DMS114 treated with DMSO at 0.1 percent for 48 hours (cell line): ENCODE results near the gene ITSN1.
"Not testable (repeated sequence)": the region's sequence is repeated elsewhere in the genome, so short reads cannot be mapped to it uniquely, and the experiment has no call there.

Experiments used
- DNase-seq: peaks from one replicate; lab custom pipeline; 2025; ENCODE audit not compliant: unreplicated experiment; lab: John Stamatoyannopoulos, UW

Gene ITSN1

DNA sequence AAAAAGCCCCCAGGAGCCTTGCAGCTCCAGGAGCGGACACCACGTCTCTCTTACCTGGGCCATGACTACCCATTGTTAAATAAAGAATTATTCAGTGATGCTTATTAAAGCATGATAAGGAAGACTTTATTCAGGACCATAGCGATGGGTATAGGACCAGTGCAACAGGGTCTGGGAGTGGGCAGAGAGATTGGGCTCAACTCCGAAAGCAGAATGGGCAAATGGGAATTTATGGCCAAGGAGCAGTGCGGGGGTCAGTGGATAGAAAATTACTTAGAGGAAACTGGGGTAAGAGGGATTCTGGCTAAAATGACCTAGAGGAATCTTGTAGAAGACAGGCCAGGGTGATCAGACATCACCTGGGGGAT is 273.9 kb downstream of the ITSN1 start:
- DNase-seq: no peak

DNA sequence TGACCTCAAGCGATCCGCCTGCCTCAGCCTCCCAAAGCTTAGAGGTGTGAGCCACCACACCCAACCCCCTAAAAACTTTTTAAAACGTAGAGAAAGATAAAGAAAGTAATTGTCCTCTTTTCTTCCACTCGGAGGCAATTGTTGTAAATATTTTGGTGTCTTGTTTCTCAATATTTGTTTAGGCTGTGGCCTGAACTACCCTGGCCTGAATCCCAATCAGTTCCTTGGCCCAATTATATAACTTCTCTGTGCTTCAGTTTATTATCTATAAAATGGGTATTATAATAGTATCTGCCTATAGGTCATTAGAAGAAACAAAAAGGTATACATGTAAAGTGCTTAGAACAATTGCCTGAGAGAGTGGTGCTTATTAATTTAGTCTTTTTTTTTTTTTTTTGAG is 275.1 kb downstream of the ITSN1 start:
- no peak for DNase-seq

DNA sequence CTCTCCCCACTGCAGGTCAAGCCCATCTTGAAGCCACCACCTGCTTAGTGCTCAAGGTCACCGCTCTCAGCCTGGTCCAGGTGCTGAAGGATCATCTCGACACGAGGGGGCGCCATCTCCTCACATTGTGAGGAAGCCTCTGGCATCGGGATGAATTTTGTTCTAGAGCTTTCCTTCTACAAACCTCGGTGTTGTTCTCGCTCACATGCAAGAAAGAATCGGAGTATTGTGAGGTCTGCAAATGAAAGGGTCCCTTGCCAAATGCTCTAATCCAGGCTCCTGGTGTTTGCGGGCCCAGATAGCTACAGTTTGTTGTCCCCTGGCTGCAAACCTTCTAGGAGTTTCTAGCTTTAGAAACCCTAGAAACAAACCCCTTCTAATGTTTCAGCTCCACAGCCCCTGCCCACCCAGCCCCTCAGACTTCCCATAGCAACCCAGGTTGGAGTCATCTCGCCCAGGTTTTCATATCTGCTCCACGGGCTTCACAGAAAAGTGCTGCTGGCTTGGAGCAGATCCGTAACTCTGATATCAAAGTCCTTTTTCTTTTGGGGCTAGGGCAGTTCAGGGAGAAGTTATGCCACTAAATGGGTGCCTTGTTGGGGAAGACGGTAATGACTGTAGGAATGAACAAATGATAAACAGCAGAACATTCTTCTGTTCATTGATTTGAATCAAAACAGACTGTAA is 281.9 kb downstream of the ITSN1 start:
- DNase-seq: peak; percentile 42

DNA sequence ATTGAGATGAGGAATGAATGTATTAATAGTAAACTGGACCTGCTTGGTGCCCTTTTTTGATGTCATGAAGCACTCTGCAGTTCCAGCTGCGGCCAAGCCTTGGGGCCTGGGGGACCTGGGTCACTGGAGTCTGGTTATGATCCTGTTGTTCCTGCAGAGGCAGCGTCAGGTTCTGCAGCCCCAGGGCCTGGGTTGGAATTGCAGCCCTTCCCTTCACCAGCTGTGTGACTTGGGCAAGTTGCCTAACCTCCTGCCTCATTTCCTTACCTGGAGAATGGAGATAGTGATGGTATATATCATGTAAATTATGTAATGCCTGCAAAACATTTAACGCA is 282.4 kb downstream of the ITSN1 start:
- no peak for DNase-seq

DNA sequence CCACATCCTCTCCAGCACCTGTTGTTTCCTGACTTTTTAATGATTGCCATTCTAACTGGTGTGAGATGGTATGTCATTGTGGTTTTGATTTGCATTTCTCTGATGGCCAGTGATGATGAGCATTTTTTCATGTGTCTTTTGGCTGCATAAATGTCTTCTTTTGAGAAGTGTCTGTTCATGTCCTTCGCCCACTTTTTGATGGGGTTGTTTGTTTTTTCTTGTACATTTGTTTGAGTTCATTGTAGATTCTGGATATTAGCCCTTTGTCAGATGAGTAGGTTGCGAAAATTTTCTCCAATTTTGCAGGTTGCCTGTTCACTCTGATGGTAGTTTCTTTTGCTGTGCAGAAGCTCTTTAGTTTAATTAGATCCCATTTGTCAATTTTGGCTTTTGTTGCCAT is 283.9 kb downstream of the ITSN1 start:
- DNase-seq: not testable (repeated sequence)

DNA sequence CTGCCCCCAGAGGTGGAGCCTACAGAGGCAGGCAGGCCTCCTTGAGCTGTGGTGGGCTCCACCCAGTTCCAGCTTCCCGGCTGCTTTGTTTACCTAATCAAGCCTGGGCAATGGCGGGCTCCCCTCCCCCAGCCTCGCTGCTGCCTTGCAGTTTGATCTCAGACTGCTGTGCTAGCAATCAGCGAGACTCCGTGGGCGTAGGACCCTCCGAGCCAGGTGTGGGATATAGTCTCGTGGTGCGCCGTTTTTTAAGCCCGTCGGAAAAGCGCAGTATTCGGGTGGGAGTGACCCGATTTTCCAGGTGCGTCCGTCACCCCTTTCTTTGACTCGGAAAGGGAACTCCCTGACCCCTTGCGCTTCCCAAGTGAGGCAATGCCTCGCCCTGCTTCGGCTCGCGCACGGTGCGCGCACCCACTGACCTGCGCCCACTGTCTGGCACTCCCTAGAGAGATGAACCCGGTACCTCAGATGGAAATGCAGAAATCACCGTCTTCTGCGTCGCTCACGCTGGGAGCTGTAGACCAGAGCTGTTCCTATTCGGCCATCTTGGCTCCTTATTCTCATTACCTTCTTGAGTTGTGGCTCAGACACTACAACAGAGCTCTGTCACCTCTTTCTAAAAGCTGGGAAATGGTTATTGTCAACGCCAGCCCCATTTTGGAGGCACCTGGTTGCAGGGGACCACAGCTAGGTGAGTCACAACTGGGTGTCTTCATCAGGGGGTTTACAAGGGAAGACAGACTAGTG is 288.9 kb downstream of the ITSN1 start:
- DNase-seq: not testable (repeated sequence)

DNA sequence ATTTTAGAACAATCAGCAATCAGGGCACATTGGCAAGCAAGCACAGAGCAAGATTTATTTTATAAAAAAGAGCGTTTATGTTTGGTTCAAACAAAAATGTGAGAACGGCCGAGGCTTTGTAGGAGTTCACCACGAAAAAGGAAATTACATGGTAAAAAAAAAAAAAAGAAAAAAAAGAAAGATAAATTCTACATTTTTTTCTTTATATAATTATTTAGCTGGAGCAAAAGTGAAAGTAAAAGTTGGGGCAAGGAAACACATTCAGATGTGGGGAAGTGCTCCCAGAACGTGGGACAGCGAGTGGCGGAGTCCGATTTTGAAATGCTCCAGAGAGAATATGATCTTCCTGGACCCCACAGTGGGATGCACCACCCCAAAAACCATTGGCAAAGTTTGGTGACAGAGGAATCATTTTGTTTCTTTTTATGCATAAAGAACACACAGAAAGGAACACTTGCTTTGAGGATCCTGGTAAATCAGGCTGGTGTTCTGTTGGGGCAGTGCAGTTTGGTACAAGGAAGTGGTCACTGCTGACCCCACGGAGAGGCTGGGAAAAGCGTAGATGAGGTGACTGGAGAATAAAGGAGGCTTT is 289.6 kb downstream of the ITSN1 start:
- no peak for DNase-seq

DNA sequence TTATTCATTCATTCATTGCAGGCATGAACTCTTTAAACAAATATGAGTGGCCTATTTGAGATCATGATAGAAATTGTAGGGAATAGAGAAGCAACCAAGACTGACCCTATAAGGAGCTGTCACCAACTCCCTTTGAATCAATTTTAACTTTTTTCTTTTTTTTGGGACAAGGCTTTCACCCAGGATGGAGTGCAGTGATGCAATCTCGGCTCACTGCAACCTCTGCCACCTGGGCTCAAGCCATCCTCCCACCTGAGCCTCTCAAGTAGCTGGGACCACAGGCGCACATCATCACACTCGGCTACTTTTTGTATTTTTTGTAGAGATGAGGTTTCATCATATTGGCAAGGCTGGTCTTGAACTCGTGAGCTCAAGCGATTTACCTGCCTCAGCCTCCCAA is 290.4 kb downstream of the ITSN1 start:
- no peak for DNase-seq

DNA sequence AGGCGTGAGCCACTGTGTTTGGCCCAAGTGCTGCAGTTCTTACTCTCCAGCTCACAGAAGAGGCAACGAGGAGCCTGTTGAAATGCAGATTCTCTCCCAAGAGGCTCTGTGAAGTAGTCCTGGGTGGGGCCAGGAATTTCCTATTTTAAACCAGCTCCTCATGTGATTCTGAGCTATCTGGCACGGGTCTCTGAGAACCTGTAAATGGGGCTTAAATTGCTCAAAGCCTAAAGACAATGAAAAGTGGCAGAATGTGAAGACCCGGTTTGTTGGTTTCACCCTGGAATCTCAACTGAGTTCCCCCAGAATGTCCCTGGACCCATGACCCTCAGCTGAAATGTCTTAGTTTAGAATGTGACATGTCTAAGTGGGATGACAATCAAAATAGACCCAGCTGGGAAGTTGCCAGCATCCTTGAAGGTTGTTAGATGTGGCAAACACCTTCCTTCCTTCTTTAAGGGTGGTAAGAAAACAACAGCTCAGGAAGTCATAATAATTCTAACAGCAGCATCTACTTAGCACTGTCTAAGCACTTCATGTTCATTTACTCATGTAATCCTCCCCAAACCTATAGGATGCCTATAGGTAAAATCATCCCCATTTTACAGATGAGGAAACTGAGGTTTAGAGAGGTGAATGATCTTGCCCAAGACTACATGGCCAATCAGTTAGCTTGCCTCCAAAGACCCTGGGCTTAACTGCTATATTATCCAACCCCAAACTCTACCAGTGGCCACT is 294.2 kb downstream of the ITSN1 start:
- no peak for DNase-seq

DNA sequence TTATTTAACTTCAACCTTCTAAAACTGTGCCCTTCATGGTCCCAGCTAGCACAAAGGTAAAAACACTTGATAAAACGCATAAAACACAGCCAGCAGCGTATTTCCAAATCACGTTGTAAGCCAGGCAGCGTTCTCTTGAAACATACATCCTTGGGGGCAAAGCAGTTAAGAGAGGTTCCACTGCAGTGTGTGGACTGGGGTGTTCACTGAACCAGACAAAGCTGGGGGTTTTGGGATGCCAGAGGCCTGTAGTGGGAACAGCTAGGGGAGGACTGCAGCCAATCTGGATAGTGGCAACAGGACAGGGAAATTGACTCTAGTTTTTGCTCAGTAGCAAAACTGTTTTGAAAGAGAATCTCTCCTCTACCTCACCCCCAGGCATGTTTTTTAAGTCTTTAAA is 294.8 kb downstream of the ITSN1 start:
- DNase-seq: no peak

DNA sequence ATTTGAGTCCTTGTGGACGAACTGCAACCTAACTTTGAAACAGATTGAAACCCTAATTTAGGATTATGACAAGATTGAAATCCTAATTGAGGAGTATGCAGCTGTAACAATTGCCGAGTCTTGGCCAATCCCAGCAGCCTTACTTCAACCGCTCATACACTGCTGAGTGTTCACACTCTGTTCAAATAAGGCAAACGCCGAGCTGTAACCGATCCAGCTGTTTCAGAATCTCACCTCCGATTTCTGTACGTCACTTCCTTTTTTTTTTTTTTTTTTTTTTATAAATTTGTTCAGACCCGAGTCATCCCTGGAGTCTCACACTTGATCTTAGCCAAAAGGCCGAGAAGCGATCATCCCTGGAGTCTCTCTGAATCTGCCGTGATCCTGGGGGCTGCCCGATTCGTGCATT is 295.6 kb downstream of the ITSN1 start:
- DNase-seq: no peak

DNA sequence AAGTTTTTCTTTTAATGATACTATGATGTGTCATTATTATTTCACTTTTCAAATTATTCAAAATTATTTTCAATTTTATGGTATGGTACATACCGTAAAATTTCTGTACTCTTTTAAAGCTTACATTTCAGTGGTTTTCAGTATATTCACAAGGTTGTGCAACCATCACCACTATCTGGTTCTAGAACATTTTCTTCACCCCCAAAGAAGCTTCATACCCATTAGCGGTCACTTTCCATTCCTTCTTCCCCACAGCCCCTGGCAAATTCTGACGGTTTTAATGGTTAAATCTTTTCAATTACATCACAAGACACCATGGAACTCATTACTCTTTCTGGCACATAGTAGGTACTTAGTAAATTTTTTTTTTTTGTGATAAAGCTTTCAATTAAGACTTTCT is 296.1 kb downstream of the ITSN1 start:
- DNase-seq: no peak

DNA sequence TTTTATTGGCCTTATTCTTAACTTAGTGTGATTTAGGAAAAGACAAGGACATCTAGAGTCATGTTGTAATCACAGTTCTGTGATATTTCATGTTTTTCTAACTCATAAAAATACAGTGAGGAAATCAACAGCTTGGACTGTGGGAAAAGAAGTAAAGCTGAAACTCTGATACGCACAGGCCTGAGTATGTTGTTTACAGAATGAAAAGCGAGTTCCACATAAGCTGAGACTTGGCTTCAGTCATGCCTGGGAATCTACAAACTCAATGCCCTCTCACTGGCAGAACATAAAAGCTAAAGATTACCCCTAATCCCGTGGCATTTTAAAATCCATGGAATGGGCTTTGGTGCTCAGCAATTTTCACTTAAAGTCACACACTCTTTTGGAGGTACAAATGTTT is 296.9 kb downstream of the ITSN1 start:
- DNase-seq: no peak

DNA sequence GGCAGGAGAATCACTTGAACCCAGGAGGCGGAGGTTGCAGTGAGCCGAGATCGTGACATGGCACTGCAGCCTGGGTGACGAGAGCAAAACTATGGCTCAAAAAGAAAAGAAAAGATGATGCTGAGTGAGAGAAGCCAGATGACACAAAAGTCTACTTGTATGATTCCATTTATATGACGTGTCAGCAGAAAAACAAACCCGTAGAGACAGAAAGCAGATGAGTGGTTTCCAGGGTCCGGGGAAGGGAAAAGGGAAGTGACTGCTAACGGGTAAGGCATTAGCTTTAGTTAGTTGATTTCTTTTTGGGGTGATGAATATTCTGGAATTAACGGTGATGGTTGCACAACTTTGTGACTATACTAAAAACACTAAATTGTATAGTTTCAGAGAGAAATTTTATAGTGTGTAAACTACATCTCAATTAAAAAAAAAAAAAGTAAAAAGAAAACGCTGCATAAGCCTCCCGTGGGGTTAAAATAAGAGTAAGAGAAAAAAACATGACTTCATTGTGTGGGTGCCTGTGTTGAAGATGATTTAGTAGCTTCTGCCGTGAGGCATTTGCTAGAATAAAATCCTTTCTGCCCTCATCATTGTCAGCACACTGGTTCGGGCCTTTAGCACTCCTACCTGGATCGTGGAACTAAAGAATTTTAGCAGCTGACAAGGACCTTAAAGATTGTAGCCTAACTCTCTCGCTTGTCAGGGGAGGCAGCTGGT is 298.0 kb downstream of the ITSN1 start:
- no peak for DNase-seq

DNA sequence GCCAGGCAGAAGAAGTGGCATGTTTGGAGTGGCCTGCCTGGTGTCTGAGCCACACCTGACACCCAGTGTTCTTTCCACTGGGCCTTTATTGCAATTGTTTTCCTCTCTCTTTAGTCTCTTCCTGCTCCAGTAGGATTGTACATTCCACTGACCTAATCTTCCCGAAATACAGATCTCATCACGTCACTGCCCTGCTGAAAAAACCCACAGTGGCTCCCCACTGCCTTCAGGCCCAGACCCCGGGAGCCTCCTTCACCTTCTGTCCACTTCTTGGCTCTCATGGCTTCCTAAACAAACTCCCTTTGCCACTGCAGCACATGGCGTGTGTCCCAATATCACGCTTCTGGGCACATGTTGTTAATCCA is 298.6 kb downstream of the ITSN1 start:
- no peak for DNase-seq

DNA sequence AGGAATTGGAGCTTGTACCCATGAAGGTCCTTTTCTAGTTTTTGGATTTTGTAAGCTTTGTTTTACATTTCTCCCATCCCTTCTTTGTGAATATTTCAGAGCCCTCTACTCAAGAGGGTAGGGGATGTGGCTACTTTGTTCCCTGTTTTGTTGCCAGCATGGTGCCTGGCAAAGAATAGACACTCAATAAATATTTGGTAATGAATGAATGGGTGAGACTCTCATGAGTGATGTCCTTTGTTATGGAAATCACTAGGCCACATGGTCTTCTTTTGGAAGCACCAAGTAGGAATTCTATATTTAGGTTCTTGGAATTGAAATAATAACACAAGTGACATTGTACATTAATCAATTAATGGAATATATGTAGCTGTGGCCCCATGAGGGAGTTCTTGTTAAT is 300.1 kb downstream of the ITSN1 start:
- DNase-seq: no peak

DNA sequence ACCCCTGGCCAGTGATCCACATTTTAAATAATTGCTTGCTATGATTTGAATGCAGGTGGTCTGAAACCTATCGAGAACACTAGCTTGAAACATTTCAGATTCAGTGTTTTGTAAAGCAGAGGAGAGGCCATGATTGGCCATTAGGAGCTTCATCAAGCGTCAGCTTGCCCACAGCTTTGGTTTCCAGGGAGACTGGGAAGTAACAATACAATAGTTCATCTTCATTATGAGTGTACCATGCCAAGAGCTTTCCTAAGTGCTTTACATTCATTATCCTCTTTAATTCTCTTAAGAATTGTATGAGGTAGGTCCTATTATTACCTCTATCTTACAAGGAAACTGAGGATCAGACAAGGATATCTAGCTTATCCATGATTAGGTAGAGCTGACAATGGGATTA is 301.0 kb downstream of the ITSN1 start:
- no peak for DNase-seq

DNA sequence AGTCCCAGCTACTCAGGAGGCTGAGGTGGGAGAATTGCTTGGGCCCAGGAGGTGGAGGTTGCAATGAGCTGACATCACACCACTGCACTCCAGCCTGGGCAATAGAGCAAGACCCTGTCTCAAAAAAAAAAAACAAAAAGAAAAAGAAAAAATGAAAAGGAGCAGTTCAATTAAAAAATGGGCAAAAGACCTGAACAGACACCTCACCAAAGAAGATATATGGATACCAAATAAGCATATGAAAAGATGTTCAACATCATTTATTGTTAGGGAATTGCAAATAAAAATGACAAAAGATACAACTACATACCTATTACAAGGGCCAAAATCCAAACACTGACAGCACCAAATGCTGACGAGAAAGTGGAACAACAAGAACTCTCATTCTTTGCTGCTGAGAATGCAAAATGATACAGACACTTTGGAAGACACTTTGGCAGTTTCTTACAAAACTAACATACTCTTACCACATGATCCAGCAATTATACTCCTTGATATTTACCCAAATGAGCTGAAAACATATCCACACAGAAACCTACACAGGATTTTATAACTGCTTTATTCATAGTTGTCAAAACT is 302.0 kb downstream of the ITSN1 start:
- no peak for DNase-seq

DNA sequence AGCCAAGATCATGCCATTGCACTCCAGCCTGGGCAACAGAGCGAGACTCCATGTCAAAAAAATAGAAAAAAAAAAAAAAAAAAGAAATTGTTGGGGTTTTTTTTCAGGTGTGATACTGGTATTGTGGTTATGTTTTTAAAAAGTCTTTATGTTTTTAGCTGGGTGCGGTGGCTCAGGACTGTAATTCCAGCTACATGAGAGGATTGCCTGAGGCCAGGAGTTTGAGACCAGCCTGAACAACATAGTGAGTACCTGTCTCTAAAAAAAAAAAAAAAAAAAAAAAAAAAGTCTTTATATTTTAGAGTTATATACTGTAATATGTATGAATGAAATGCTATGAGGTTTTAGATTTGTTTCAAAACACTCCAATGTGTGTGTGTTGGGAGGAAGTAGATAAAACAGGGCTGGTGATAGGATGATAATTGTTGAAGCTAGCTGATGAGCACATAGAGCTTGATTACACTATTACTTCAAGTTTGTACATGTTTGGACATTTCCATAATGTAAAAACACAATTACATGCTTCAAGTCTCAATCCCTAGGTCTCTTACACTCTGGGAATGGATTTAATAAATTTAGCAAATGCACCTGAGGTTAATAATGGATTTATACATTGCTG is 303.5 kb downstream of the ITSN1 start:
- no peak for DNase-seq

DNA sequence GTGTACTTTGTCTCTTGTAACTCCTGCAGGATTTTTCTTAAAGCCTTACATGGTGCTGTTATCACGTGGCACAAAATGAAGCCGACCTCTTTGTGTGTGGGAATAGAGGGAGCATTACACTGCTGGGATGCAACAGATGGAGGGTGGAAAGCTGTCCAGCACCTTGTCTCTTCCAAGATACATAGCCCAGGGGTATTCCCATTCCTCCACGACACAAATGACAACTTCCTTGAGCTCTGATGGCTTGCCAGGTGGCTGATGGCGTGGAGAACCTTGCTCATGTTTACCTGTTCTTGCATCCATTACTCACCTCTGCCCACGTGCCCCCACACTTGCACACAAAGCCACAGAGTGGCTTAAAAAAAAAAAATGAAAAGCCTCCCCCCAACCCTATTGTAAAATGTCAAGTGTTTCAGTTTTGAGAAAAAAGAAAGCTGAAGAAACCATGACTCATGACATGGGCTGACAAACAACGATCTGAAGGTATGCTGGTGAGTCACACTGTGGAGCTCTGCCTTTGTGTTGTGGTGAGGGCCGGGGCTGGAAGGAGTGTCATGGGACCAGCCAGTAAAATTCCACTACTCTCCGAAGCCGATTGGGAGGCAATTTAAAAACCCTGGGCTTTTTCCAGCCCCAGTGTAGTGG is 305.3 kb downstream of the ITSN1 start:
- DNase-seq: no peak
